HAP-1 (cell line): ENCODE data around the gene BABAM1.

Source experiments
- DNase-seq, 2 experiments: peaks; one replicate each; pipeline ENCODE4 v3.0.0-alpha.2; 2016 to 2020; ENCODE audit warnings: low spot score in 2 of 2
- H3K27me3 ChIP-seq: fragments of 250-450 bp; sonication (Bioruptor Pico); 2 replicates; pipeline ENCODE4 v1.5.1; 2020; ENCODE audit warnings: low read depth, mild to moderate bottlenecking, moderate library complexity
- H3K36me3 ChIP-seq: fragments of 250-450 bp; sonication (Bioruptor Pico); replicated peaks from 2 replicates; pipeline ENCODE4 v1.5.1; 2020; ENCODE audit warnings: mild to moderate bottlenecking
- H3K4me1 ChIP-seq: fragments of 250-450 bp; sonication (Bioruptor Pico); 2 replicates; pipeline ENCODE4 v1.5.1; 2020; ENCODE audit warnings: mild to moderate bottlenecking
- H3K4me3 ChIP-seq: fragments of 250-450 bp; sonication (Bioruptor Pico); 2 replicates; pipeline ENCODE4 v1.5.1; 2020; ENCODE audit warnings: mild to moderate bottlenecking, moderate library complexity
- H3K9me3 ChIP-seq: fragments of 250-450 bp; sonication (Bioruptor Pico); 2 replicates; pipeline ENCODE4 v1.5.1; 2020; ENCODE audit warnings: mild to moderate bottlenecking, moderate library complexity
- in situ Hi-C: fragments of 300-500 bp; cut with MboI; formaldehyde crosslinking; loops from 3 replicates; pipeline ENCODE4 v1.14.3; 2020; ENCODE audit warnings: low sequenced_read_pairs, inconsistent platforms, mixed read lengths

Gene BABAM1

GRCh38 chr19:17321655-17322489, 54.6 kb downstream of the BABAM1 start:
- DNase-seq: no peak
- in situ Hi-C loops: no loop called here

GRCh38 chr19:17322854-17323253, 55.6 kb downstream of the BABAM1 start:
- peaks cover 21% of the 10 kb centered on the region for H3K36me3 ChIP-seq
- no peaks in the 10 kb centered on the region for H3K4me1 ChIP-seq
- no peaks in the 10 kb centered on the region for H3K9me3 ChIP-seq
- H3K27me3 ChIP-seq: no peaks in the 10 kb centered on the region
- in situ Hi-C loops: no loop called here
- H3K4me3 ChIP-seq: no peak overlapping the region
- no peak for DNase-seq

More at GRCh38 chr19:17321655-17322489, 54.6 kb downstream of the BABAM1 start:
- H3K4me1 ChIP-seq: no peaks in the 10 kb centered on the region
- H3K36me3 ChIP-seq: peaks cover 17% of the 10 kb centered on the region
- H3K9me3 ChIP-seq: no peaks in the 10 kb centered on the region
- no peak overlapping the region for H3K4me3 ChIP-seq
- no peaks in the 10 kb centered on the region for H3K27me3 ChIP-seq

- H3K9me3 ChIP-seq: no peaks in the 10 kb centered on the region
- peaks cover 21% of the 10 kb centered on the region for H3K36me3 ChIP-seq
- in situ Hi-C loops: no loop called here
- no peak overlapping the region for H3K4me3 ChIP-seq
- H3K4me1 ChIP-seq: no peaks in the 10 kb centered on the region
- no peak for DNase-seq
- no peaks in the 10 kb centered on the region for H3K27me3 ChIP-seq
These were observed 56.2 kb downstream of the BABAM1 start for GRCh38 chr19:17323300-17323963.

- Histone ChIP-seq H3K27me3 (no peaks in the 10 kb centered on the region), H3K4me1 (no peaks in the 10 kb centered on the region), H3K4me3 (no peak overlapping the region), H3K9me3 (no peaks in the 10 kb centered on the region), H3K36me3 (peaks cover 21% of the 10 kb centered on the region)
- in situ Hi-C loops: no loop called here
- DNase-seq: no peak
These were observed 56.7 kb downstream of the BABAM1 start for GRCh38 chr19:17323964-17324332.

- Histone ChIP-seq H3K4me1 (no peaks in the 10 kb centered on the region), H3K36me3 (peaks cover 21% of the 10 kb centered on the region), H3K4me3 (no peak overlapping the region), H3K27me3 (no peaks in the 10 kb centered on the region), H3K9me3 (no peaks in the 10 kb centered on the region)
- DNase-seq: no peak
- in situ Hi-C loops: no loop called here
These were observed 57.3 kb downstream of the BABAM1 start for GRCh38 chr19:17324357-17325114.

GRCh38 chr19:17325133-17325532, 57.9 kb downstream of the BABAM1 start:
- Histone ChIP-seq H3K4me1 (no peaks in the 10 kb centered on the region), H3K9me3 (no peaks in the 10 kb centered on the region), H3K27me3 (no peaks in the 10 kb centered on the region), H3K36me3 (peaks cover 19% of the 10 kb centered on the region), H3K4me3 (no peak overlapping the region)
- in situ Hi-C loops: no loop called here
- no peak for DNase-seq

GRCh38 chr19:17325881-17326594, 58.8 kb downstream of the BABAM1 start:
- DNase-seq: no peak
- Histone ChIP-seq H3K9me3 (no peaks in the 10 kb centered on the region), H3K27me3 (no peaks in the 10 kb centered on the region), H3K36me3 (peaks cover 13% of the 10 kb centered on the region), H3K4me3 (no peak overlapping the region), H3K4me1 (no peaks in the 10 kb centered on the region)
- in situ Hi-C loops: no loop called here

- H3K4me3 ChIP-seq: no peak overlapping the region
- no peak for DNase-seq
- H3K36me3 ChIP-seq: peaks cover 9% of the 10 kb centered on the region
- no peaks in the 10 kb centered on the region for H3K4me1 ChIP-seq
- in situ Hi-C loops: no loop called here
- no peaks in the 10 kb centered on the region for H3K9me3 ChIP-seq
- H3K27me3 ChIP-seq: no peaks in the 10 kb centered on the region
These were observed 59.3 kb downstream of the BABAM1 start for GRCh38 chr19:17326595-17326966.

GRCh38 chr19:17327068-17327653, 59.9 kb downstream of the BABAM1 start:
- no peak overlapping the region for H3K4me3 ChIP-seq
- DNase-seq: no peak
- no peaks in the 10 kb centered on the region for H3K4me1 ChIP-seq
- H3K36me3 ChIP-seq: peaks cover 7% of the 10 kb centered on the region
- in situ Hi-C loops: no loop called here
- no peaks in the 10 kb centered on the region for H3K9me3 ChIP-seq
- H3K27me3 ChIP-seq: no peaks in the 10 kb centered on the region

- H3K9me3 ChIP-seq: no peaks in the 10 kb centered on the region
- no peak overlapping the region for H3K4me3 ChIP-seq
- H3K36me3 ChIP-seq: 0 out of 2 replicates have a peak, but pooled peaks cover 7% of the 10 kb centered on the region
- in situ Hi-C loops: no loop called here
- H3K27me3 ChIP-seq: no peaks in the 10 kb centered on the region
- no peaks in the 10 kb centered on the region for H3K4me1 ChIP-seq
- peak in 1 of 2 experiments; percentile 53 for DNase-seq
These were observed 60.6 kb downstream of the BABAM1 start for GRCh38 chr19:17327654-17328516.
